ENCODE results near the gene CAB39. TPM values are rescaled to one million over a fixed set of nuclear protein-coding genes. Genes with fewer than 3 reads are reported as not detected.

The CAB39 gene
- total RNA-seq, 1 donor from 2014 or later = 59.0 TPM

DNA sequence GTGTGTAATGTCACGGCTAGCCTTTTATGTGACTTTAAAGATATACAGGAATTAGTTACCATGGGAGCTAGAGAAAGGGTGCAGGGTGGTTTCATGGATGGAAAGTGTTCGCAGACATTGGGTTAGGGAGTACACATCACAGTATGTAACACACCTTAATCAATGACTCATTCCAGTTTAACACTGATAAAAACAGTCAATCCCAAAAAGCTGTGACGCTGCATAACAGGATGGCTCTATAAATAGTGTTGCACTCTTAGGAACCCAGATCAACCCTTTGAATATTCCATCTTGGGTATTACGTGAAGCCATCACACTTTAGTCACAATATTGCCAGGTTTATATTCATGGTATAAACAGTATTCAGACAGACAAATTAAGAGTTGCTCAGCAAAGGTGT, 33.6 kb downstream of the CAB39 start:
- no peaks in the 10 kb centered on the region for H3K9me3 ChIP-seq (ENCODE audit: low read depth)
- H3K27ac Mint-ChIP-seq = no peak overlapping the region
- no peak overlapping the region for H3K4me3 ChIP-seq
- no peak overlapping the region for H3K4me3 Mint-ChIP-seq
- H4K20me1 ChIP-seq (ENCODE audit: low read depth) = no peaks in the 10 kb centered on the region
- no peaks in the 10 kb centered on the region for H3F3A ChIP-seq (ENCODE audit: low read depth)
- H3K36me3 ChIP-seq = no peaks in the 10 kb centered on the region
- H2AFZ ChIP-seq (replicated peaks) = no peak overlapping the region
- no peaks in the 10 kb centered on the region for H3K4me1 ChIP-seq
- peaks cover 29% of the 10 kb centered on the region for H3K36me3 Mint-ChIP-seq
- no peak overlapping the region for H3K27ac ChIP-seq
- H3K27me3 ChIP-seq = no peaks in the 10 kb centered on the region
- peaks cover 7% of the 10 kb centered on the region for H3K9me3 Mint-ChIP-seq
- H3K4me1 Mint-ChIP-seq = no peaks in the 10 kb centered on the region
- no peak overlapping the region for H3K9ac ChIP-seq
- peaks cover 3% of the 10 kb centered on the region for H3K27me3 Mint-ChIP-seq (ENCODE audit: insufficient read depth, low read depth)
- no peak for TF ChIP-seq EZH2 (IDR thresholded peaks at IDR 0.05)
- no peak for TF ChIP-seq EZH2phosphoT487 (IDR thresholded peaks at IDR 0.05)
- TF ChIP-seq, protein P1, sequence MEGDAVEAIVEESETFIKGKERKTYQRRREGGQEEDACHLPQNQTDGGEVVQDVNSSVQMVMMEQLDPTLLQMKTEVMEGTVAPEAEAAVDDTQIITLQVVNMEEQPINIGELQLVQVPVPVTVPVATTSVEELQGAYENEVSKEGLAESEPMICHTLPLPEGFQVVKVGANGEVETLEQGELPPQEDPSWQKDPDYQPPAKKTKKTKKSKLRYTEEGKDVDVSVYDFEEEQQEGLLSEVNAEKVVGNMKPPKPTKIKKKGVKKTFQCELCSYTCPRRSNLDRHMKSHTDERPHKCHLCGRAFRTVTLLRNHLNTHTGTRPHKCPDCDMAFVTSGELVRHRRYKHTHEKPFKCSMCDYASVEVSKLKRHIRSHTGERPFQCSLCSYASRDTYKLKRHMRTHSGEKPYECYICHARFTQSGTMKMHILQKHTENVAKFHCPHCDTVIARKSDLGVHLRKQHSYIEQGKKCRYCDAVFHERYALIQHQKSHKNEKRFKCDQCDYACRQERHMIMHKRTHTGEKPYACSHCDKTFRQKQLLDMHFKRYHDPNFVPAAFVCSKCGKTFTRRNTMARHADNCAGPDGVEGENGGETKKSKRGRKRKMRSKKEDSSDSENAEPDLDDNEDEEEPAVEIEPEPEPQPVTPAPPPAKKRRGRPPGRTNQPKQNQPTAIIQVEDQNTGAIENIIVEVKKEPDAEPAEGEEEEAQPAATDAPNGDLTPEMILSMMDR (IDR thresholded peaks at IDR 0.05) = no peak
- DNase-seq (ENCODE audit: low spot score) = no peak
- H3K4me2 ChIP-seq = no peak overlapping the region
- H3K79me2 ChIP-seq (ENCODE audit: low read depth) = peaks cover 49% of the 10 kb centered on the region

DNA sequence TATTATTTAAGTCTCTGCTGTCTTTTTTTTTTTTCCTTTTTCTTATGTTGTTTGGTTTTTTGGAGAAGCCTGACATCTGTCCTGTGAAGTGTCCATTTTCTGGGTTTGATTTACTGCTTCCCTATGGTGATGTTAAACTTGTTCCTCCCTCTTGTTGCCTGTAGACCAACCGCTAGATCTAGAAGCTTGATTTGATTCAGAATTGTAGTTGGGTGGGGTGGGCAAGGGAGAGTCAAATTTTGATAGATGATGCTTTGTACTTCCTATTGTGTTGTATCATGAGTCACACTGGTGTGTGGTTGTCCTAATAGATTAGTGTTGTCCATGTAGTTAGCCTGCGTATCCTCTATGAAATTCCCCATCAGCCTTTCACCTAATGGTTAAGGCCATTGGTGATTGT, 35.4 kb downstream of the CAB39 start:
- Histone ChIP-seq H2AFZ (replicated peaks) (no peak overlapping the region), H4K20me1 (ENCODE audit: low read depth) (no peaks in the 10 kb centered on the region)

DNA sequence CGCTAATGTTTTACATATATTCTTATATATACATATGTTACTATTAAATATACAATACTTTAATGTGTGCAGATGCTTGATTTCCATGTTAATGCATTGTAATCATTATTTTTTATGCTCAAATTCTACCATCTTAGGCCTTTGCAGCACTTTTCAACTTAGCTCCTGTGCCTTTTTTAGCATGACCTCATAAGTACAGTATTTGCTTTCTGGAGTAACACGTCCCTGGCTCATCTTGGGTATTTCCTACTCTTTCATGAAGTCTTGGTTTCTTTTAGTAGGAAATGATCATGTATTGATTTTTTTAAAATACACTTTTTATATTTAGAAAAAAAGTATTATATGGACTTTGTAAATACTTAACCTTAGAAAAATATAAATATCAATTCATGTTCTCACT, 36.5 kb downstream of the CAB39 start:
- Histone ChIP-seq H3K4me3 (no peak overlapping the region), H3K79me2 (ENCODE audit: low read depth) (peaks cover 52% of the 10 kb centered on the region), H3K4me1 (no peaks in the 10 kb centered on the region), H2AFZ (replicated peaks) (no peak overlapping the region), H3K9me3 (ENCODE audit: low read depth) (no peaks in the 10 kb centered on the region), H3K27me3 (no peaks in the 10 kb centered on the region), H3K4me2 (no peak overlapping the region), H3K9ac (no peak overlapping the region), H3K27ac (no peak overlapping the region), H3K36me3 (no peaks in the 10 kb centered on the region), H3F3A (ENCODE audit: low read depth) (no peaks in the 10 kb centered on the region), H4K20me1 (ENCODE audit: low read depth) (no peaks in the 10 kb centered on the region)
- Mint-ChIP-seq H3K4me3 (no peak overlapping the region), H3K36me3 (peaks cover 29% of the 10 kb centered on the region), H3K4me1 (no peaks in the 10 kb centered on the region), H3K27ac (no peak overlapping the region), H3K9me3 (peaks cover 7% of the 10 kb centered on the region), H3K27me3 (ENCODE audit: insufficient read depth, low read depth) (peaks cover 6% of the 10 kb centered on the region)
- TF ChIP-seq, protein P1 (IDR thresholded peaks at IDR 0.05) = no peak
- TF ChIP-seq EZH2phosphoT487 (IDR thresholded peaks at IDR 0.05) = no peak
- TF ChIP-seq EZH2 (IDR thresholded peaks at IDR 0.05) = no peak
- DNase-seq (ENCODE audit: low spot score) = no peak

More for the DNA sequence above, 35.4 kb downstream of the CAB39 start:
- Histone ChIP-seq H3K27ac (no peak overlapping the region), H3K4me2 (no peak overlapping the region), H3K79me2 (ENCODE audit: low read depth) (peaks cover 49% of the 10 kb centered on the region), H3K27me3 (no peaks in the 10 kb centered on the region), H3K4me1 (no peaks in the 10 kb centered on the region), H3K36me3 (no peaks in the 10 kb centered on the region), H3K9ac (no peak overlapping the region), H3K4me3 (no peak overlapping the region), H3K9me3 (ENCODE audit: low read depth) (no peaks in the 10 kb centered on the region), H3F3A (ENCODE audit: low read depth) (no peaks in the 10 kb centered on the region)
- peaks cover 30% of the 10 kb centered on the region for H3K36me3 Mint-ChIP-seq
- H3K27ac Mint-ChIP-seq = no peak overlapping the region
- H3K27me3 Mint-ChIP-seq (ENCODE audit: insufficient read depth, low read depth) = peaks cover 3% of the 10 kb centered on the region
- H3K9me3 Mint-ChIP-seq = peaks cover 7% of the 10 kb centered on the region
- no peaks in the 10 kb centered on the region for H3K4me1 Mint-ChIP-seq
- H3K4me3 Mint-ChIP-seq = no peak overlapping the region
- TF ChIP-seq EZH2phosphoT487 (IDR thresholded peaks at IDR 0.05) (no peak), EZH2 (IDR thresholded peaks at IDR 0.05) (no peak)
- TF ChIP-seq, protein P1 (IDR thresholded peaks at IDR 0.05) = no peak
- DNase-seq (ENCODE audit: low spot score) = no peak

Measured in neural progenitor cell (in vitro differentiated cells).